Measurements from ENCODE around the gene ZNF777. TPM values are rescaled to one million over a fixed set of nuclear protein-coding genes. Genes with fewer than 3 reads are reported as not detected.
"Not testable (repeated sequence)": the region's sequence is repeated elsewhere in the genome, so short reads cannot be mapped to it uniquely, and the experiment has no call there.

The ZNF777 gene
- total and polyA plus RNA-seq, 2 of the 4 experiments (the other 2 are of a cell fraction), result 3.2 to 6.5 TPM

DNA sequence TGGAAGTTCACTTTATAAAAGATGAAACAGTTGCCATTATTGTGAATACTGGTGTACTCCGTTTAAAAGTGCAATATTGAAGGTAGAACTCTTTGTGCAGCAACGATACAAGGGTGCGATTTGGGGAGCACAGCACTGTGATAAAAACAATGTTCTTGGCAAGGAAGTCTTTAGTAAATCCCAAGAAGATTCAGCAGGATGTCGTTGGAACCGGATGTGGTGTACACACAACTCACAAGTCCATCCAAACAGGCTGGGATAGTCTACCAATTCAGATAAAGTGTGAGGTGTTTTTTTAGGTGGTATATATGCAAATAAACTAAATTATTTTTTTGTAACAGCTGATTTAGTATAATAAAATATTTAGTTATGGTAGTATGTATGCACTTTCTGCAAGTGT is 46.7 kb downstream of the ZNF777 start:
- dilution Hi-C loops (cut with HindIII; ENCODE audit: low sequenced_read_pairs, unreplicated experiment), result no loop called here
- Histone ChIP-seq H3K23ac (ENCODE audit: low read depth, low read length) (no peak overlapping the region), H4K5ac (ENCODE audit: low read depth, low read length) (no peak overlapping the region), H3K27ac (ENCODE audit: insufficient read depth, low read length) (no peak overlapping the region), H3K4me1 (ENCODE audit: control insufficient read depth, insufficient read depth, low read length) (no peaks in the 10 kb centered on the region), H3K56ac (ENCODE audit: extremely low read depth, insufficient read depth, low read length) (no peak overlapping the region), H2AFZ (replicated peaks; ENCODE audit: low read length, poor library complexity) (no peak overlapping the region), H3K36me3 (ENCODE audit: control insufficient read depth, insufficient read depth, low read length) (no peaks in the 10 kb centered on the region), H2BK15ac (ENCODE audit: low read depth, low read length) (no peak overlapping the region), H3K4ac (ENCODE audit: low read depth, low read length) (no peak overlapping the region), H2BK120ac (ENCODE audit: low read depth, low read length) (no peak overlapping the region), H3K4me2 (ENCODE audit: low read depth, low read length) (no peak overlapping the region), H3K9ac (ENCODE audit: low read depth, low read length) (no peak overlapping the region), H4K20me1 (ENCODE audit: insufficient read depth, low read length) (no peaks in the 10 kb centered on the region), H3K14ac (replicated peaks; ENCODE audit: low read depth, low read length) (no peak overlapping the region), H3K79me1 (ENCODE audit: low read depth in 1 of 2, low read length in 2 of 2) (no peaks in the 10 kb centered on the region), H3K9me1 (ENCODE audit: insufficient read depth, low read length) (no peaks in the 10 kb centered on the region), H2BK5ac (ENCODE audit: low read depth, low read length, poor library complexity, severe bottlenecking) (no peak overlapping the region), H2AK9ac (replicated peaks; ENCODE audit: low read depth, low read length, poor library complexity) (no peak overlapping the region), H3K27me3 (ENCODE audit: control insufficient read depth, insufficient read depth, low read length) (no peaks in the 10 kb centered on the region), H3K18ac (ENCODE audit: low read depth, low read length) (no peak overlapping the region), H4K91ac (ENCODE audit: insufficient read depth, low read depth, low read length) (no peak overlapping the region), H4K8ac (ENCODE audit: low read depth in 2 of 2, low read length in 2 of 2) (no peak overlapping the region), H3K4me3 (ENCODE audit: insufficient read depth, low read depth, low read length) (no peak overlapping the region), H2BK20ac (ENCODE audit: low read depth, low read length) (no peak overlapping the region), H2AK5ac (ENCODE audit: low read depth, low read length) (no peak overlapping the region), H3K9me3 (ENCODE audit: control insufficient read depth, insufficient read depth, low read length) (no peaks in the 10 kb centered on the region)
- ATAC-seq (ENCODE audit: low read depth) (no peak), DNase-seq (no peak)
- intact Hi-C loops (cut with micrococcal nuclease), result no loop called here
- no TSS peak for BruUV-seq (replicated peaks)
- POLR2A ChIA-PET (ENCODE audit: unreplicated experiment), result no interaction called here
- CTCF ChIA-PET, result no interaction called here
- 72% methylated on average over 2 of the region's 5 CpGs; no CpG with 5 or more reads in 1 of the 2 experiments for WGBS, 2 experiments (ENCODE audit: extremely low coverage in 2 of 2, insufficient read length in 1 of 2)
- no peak for TF ChIP-seq CEBPB (IDR thresholded peaks at IDR 0.05; ENCODE audit: low read depth, low read length)
- TF ChIP-seq MAZ (IDR thresholded peaks at IDR 0.05; ENCODE audit: borderline replicate concordance, low read depth, low read length), result no peak
- TF ChIP-seq RFX5 (IDR thresholded peaks at IDR 0.05; ENCODE audit: low read depth, low read length), result no peak
- in situ Hi-C loops (cut with MboI; ENCODE audit: low sequenced_read_pairs), result no loop called here

DNA sequence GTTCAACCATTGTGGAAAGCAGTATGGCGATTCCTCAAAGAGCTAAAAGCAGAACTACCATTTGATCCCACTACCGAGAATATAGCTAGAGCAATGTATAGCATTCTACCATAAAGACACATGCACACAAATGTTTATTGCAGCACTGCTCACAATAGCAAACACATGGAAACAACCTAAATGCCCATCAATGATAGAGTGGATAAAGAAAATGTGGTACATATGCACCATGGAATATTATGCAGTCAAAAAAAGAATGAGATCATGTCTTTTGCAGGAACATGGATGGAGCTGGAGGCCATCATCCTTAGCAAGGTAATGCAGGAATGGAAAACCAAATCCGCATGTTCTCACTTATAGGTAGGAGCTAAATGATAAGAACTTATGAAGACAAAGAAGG is 47.8 kb downstream of the ZNF777 start:
- H2BK15ac ChIP-seq (ENCODE audit: low read depth, low read length); H2BK120ac ChIP-seq (ENCODE audit: low read depth, low read length); H3K56ac ChIP-seq (ENCODE audit: extremely low read depth, insufficient read depth, low read length); H3K4ac ChIP-seq (ENCODE audit: low read depth, low read length); H3K4me3 ChIP-seq (ENCODE audit: insufficient read depth, low read depth, low read length); H3K79me1 ChIP-seq (ENCODE audit: low read depth in 1 of 2, low read length in 2 of 2); H2AFZ ChIP-seq (replicated peaks; ENCODE audit: low read length, poor library complexity); H2BK5ac ChIP-seq (ENCODE audit: low read depth, low read length, poor library complexity, severe bottlenecking); H3K4me1 ChIP-seq (ENCODE audit: control insufficient read depth, insufficient read depth, low read length); ATAC-seq (ENCODE audit: low read depth); H4K5ac ChIP-seq (ENCODE audit: low read depth, low read length); H4K20me1 ChIP-seq (ENCODE audit: insufficient read depth, low read length); H4K8ac ChIP-seq (ENCODE audit: low read depth in 2 of 2, low read length in 2 of 2); intact Hi-C loops (cut with micrococcal nuclease); H3K36me3 ChIP-seq (ENCODE audit: control insufficient read depth, insufficient read depth, low read length); H3K18ac ChIP-seq (ENCODE audit: low read depth, low read length); H3K14ac ChIP-seq (replicated peaks; ENCODE audit: low read depth, low read length); H2BK20ac ChIP-seq (ENCODE audit: low read depth, low read length); H3K27ac ChIP-seq (ENCODE audit: insufficient read depth, low read length); H3K27me3 ChIP-seq (ENCODE audit: control insufficient read depth, insufficient read depth, low read length); in situ Hi-C loops (cut with MboI; ENCODE audit: low sequenced_read_pairs); H3K9me1 ChIP-seq (ENCODE audit: insufficient read depth, low read length); H3K4me2 ChIP-seq (ENCODE audit: low read depth, low read length); H3K23ac ChIP-seq (ENCODE audit: low read depth, low read length); H4K91ac ChIP-seq (ENCODE audit: insufficient read depth, low read depth, low read length); H3K9me3 ChIP-seq (ENCODE audit: control insufficient read depth, insufficient read depth, low read length); H3K9ac ChIP-seq (ENCODE audit: low read depth, low read length); H2AK5ac ChIP-seq (ENCODE audit: low read depth, low read length); BruUV-seq (replicated peaks); H2AK9ac ChIP-seq (replicated peaks; ENCODE audit: low read depth, low read length, poor library complexity); DNase-seq; dilution Hi-C loops (cut with HindIII; ENCODE audit: low sequenced_read_pairs, unreplicated experiment); POLR2A ChIA-PET (ENCODE audit: unreplicated experiment): not testable (repeated sequence)
- no CpG with 5 or more reads among the region's 3 CpGs for WGBS, 2 experiments (ENCODE audit: extremely low coverage in 2 of 2, insufficient read length in 1 of 2)
- CTCF ChIA-PET, result interaction anchor here (0.5 kb wide), 1 partner anchor 27 kb away, joined by 3 read pairs; no protein-coding TSS in a partner anchor

Measured in IMR-90 (cell line).